ENCODE measurements around the gene PLA2G3.
"Not testable (repeated sequence)": the region's sequence is repeated elsewhere in the genome, so short reads cannot be mapped to it uniquely, and the experiment has no call there.

The PLA2G3 gene

GRCh38 chr22:31119026-31119717 lies 21.1 kb downstream of the PLA2G3 start:
- FAIRE-seq, result no peak

DNA sequence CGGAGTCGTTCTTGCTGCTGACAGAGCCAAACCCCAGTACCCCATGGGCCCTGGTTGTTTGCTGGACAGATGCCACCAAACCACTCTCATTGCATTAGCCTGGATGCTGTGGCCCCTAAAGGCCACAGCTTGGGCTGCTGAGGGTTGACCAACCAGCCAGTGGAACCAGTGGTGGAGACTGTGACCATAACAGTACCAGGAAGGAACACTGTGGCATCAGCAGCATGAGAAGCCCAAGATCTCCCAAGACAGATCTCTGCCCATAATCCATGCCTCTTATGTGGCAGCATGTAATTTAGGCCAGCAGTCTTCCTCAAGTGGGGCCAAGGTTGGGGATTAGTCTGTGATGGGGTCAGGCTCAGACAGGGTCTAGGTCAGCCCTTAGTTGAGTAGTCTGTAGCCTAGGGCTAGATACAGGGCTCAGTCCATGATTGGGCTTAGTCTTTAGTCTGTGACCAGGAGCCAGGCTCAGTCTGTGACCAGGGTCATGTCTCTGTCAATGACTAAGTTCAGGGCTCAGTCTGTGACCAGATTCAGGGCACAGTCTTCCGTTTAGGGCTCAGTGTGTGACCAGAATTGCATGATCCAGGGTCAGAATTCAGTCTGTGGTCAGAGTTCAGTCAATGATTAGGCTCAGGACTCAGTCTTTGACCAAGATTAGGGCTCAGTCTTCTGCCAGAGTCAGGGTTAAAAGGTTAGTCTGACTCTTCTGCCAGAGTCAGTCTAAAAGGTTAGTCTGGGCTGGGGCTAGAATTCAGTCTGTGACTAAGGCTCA lies 22.1 kb downstream of the PLA2G3 start:
- DNase-seq (ENCODE audit: insufficient read length, low spot score) (no peak), FAIRE-seq (no peak)
- TF ChIP-seq POU2F2 (IDR thresholded peaks at IDR 0.05; ENCODE audit: low read depth, low read length) (no peak), POLR2AphosphoS5 (IDR thresholded peaks at IDR 0.05; ENCODE audit: low read depth, low read length) (no peak), TAF1 (IDR thresholded peaks at IDR 0.05; ENCODE audit: low read depth, low read length) (no peak), PAX5 (IDR thresholded peaks at IDR 0.05; ENCODE audit: insufficient read depth, low read length, severe bottlenecking) (no peak), POLR2A (IDR thresholded peaks at IDR 0.05; ENCODE audit: low read depth, low read length) (no peak), SPI1 (IDR thresholded peaks at IDR 0.05; ENCODE audit: low read depth, low read length) (no peak)

More at GRCh38 chr22:31119026-31119717, 21.1 kb downstream of the PLA2G3 start:
- no peak for DNase-seq (ENCODE audit: insufficient read length, low spot score)
- TF ChIP-seq POLR2A (IDR thresholded peaks at IDR 0.05; ENCODE audit: low read depth, low read length), result no peak
- no peak for TF ChIP-seq POLR2AphosphoS5 (IDR thresholded peaks at IDR 0.05; ENCODE audit: low read depth, low read length)
- TF ChIP-seq TAF1 (IDR thresholded peaks at IDR 0.05; ENCODE audit: low read depth, low read length), result no peak
- no peak for TF ChIP-seq PAX5 (IDR thresholded peaks at IDR 0.05; ENCODE audit: insufficient read depth, low read length, severe bottlenecking)
- TF ChIP-seq SPI1 (IDR thresholded peaks at IDR 0.05; ENCODE audit: low read depth, low read length), result no peak
- TF ChIP-seq POU2F2 (IDR thresholded peaks at IDR 0.05; ENCODE audit: low read depth, low read length), result no peak

GRCh38 chr22:31112547-31113091 lies 27.7 kb downstream of the PLA2G3 start:
- FAIRE-seq; DNase-seq (ENCODE audit: insufficient read length, low spot score): not testable (repeated sequence)

GRCh38 chr22:31107894-31108218 lies 32.5 kb downstream of the PLA2G3 start:
- no peak for FAIRE-seq
- TF ChIP-seq SPI1 (IDR thresholded peaks at IDR 0.05; ENCODE audit: low read depth, low read length) (no peak), POU2F2 (IDR thresholded peaks at IDR 0.05; ENCODE audit: low read depth, low read length) (no peak), TAF1 (IDR thresholded peaks at IDR 0.05; ENCODE audit: low read depth, low read length) (no peak), POLR2A (IDR thresholded peaks at IDR 0.05; ENCODE audit: low read depth, low read length) (no peak), PAX5 (IDR thresholded peaks at IDR 0.05; ENCODE audit: insufficient read depth, low read length, severe bottlenecking) (no peak)
- DNase-seq (ENCODE audit: insufficient read length, low spot score), result no peak

GRCh38 chr22:31107178-31107893 lies 33.0 kb downstream of the PLA2G3 start, which contains the start of gene SELENOM:
Gene SELENOM, minus strand, starts transcription at chr22:31107568. Its CDS starts 63 bp downstream, at chr22:31107505.
- FAIRE-seq (peak; percentile 90), DNase-seq (ENCODE audit: insufficient read length, low spot score) (peak; percentile 97)
- TF ChIP-seq POLR2A (IDR thresholded peaks at IDR 0.05; ENCODE audit: low read depth, low read length), result no peak
- TF ChIP-seq POLR2AphosphoS5 (IDR thresholded peaks at IDR 0.05; ENCODE audit: low read depth, low read length), result no peak
- no peak for TF ChIP-seq PAX5 (IDR thresholded peaks at IDR 0.05; ENCODE audit: insufficient read depth, low read length, severe bottlenecking)
- TF ChIP-seq TAF1 (IDR thresholded peaks at IDR 0.05; ENCODE audit: low read depth, low read length), result no peak
- TF ChIP-seq POU2F2 (IDR thresholded peaks at IDR 0.05; ENCODE audit: low read depth, low read length), result no peak
- TF ChIP-seq SPI1 (IDR thresholded peaks at IDR 0.05; ENCODE audit: low read depth, low read length), result no peak

DNA sequence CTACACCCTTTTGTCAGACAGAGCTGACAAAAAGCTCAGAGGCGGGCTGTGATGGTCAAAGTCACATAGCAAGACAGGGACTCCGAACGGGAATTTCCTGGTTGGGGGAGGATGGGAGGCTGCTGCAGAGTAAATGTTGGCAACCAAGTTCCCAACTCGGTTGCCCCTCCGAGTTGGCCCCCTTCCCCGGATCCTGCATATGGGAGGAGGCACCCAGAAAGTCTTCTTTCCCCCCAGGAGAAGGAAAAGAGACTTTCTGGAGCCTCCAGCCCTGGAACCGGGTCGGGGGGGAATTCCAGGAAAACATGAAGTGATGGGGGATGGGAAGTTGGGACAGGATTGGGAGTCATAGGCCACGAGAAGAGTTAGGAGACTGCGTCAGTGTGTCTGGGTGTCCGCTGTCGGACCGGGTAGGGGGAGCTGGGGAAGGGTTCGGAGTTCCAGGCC lies 33.6 kb downstream of the PLA2G3 start:
- DNase-seq (ENCODE audit: insufficient read length, low spot score) (no peak), FAIRE-seq (no peak)
- TF ChIP-seq POU2F2 (IDR thresholded peaks at IDR 0.05; ENCODE audit: low read depth, low read length) (no peak), PAX5 (IDR thresholded peaks at IDR 0.05; ENCODE audit: insufficient read depth, low read length, severe bottlenecking) (no peak), POLR2AphosphoS5 (IDR thresholded peaks at IDR 0.05; ENCODE audit: low read depth, low read length) (no peak), POLR2A (IDR thresholded peaks at IDR 0.05; ENCODE audit: low read depth, low read length) (no peak), TAF1 (IDR thresholded peaks at IDR 0.05; ENCODE audit: low read depth, low read length) (no peak), SPI1 (IDR thresholded peaks at IDR 0.05; ENCODE audit: low read depth, low read length) (no peak)

- TF ChIP-seq POU2F2 (IDR thresholded peaks at IDR 0.05; ENCODE audit: low read depth, low read length), result no peak
- no peak for TF ChIP-seq TAF1 (IDR thresholded peaks at IDR 0.05; ENCODE audit: low read depth, low read length)
- no peak for TF ChIP-seq POLR2A (IDR thresholded peaks at IDR 0.05; ENCODE audit: low read depth, low read length)
- no peak for TF ChIP-seq PAX5 (IDR thresholded peaks at IDR 0.05; ENCODE audit: insufficient read depth, low read length, severe bottlenecking)
- no peak for TF ChIP-seq SPI1 (IDR thresholded peaks at IDR 0.05; ENCODE audit: low read depth, low read length)
- TF ChIP-seq POLR2AphosphoS5 (IDR thresholded peaks at IDR 0.05; ENCODE audit: low read depth, low read length), result no peak
- no peak for DNase-seq (ENCODE audit: insufficient read length, low spot score)
- no peak for FAIRE-seq
Observed at GRCh38 chr22:31106001-31106571, 34.2 kb downstream of the PLA2G3 start.

GRCh38 chr22:31105282-31105929 lies 34.9 kb downstream of the PLA2G3 start:
- TF ChIP-seq POU2F2 (IDR thresholded peaks at IDR 0.05; ENCODE audit: low read depth, low read length) (no peak), PAX5 (IDR thresholded peaks at IDR 0.05; ENCODE audit: insufficient read depth, low read length, severe bottlenecking) (no peak), POLR2AphosphoS5 (IDR thresholded peaks at IDR 0.05; ENCODE audit: low read depth, low read length) (no peak), POLR2A (IDR thresholded peaks at IDR 0.05; ENCODE audit: low read depth, low read length) (no peak), SPI1 (IDR thresholded peaks at IDR 0.05; ENCODE audit: low read depth, low read length) (no peak), TAF1 (IDR thresholded peaks at IDR 0.05; ENCODE audit: low read depth, low read length) (no peak)
- no peak for DNase-seq (ENCODE audit: insufficient read length, low spot score)

More at GRCh38 chr22:31105282-31105929, 34.9 kb downstream of the PLA2G3 start:
- no peak for FAIRE-seq
